B cell (primary cell): ENCODE results near the gene CCDC117. TPM values are rescaled to one million over a fixed set of nuclear protein-coding genes. Genes with fewer than 3 reads are reported as not detected.

Experiments
- ATAC-seq: fragments of 200-7000 bp; cut with Tn5 transposase; one replicate; pipeline ENCODE4 v1.10.0; 2021; ENCODE audit warnings: low read depth, mild to moderate bottlenecking, moderate number of reproducible peaks, moderate library complexity
- CTCF ChIA-PET: fragments of 350-600 bp; sonication (Branson Sonifier 250); formaldehyde crosslinking; loops from one replicate; lab custom pipeline; 2021; ENCODE audit warnings: antibody characterized with exemption, inconsistent platforms; lab: Charles Lee
- POLR2A ChIA-PET: fragments of 350-600 bp; sonication (Branson Sonifier 250); formaldehyde crosslinking; loops from one replicate; lab custom pipeline; 2021; ENCODE audit warnings: antibody characterized with exemption; lab: Charles Lee
- DNase-seq: peaks from one replicate; pipeline ENCODE4 v3.0.0; 2013
- H2AFZ ChIP-seq: 2 replicates; pipeline ENCODE4 v1.6.1; 2012; ENCODE audit warnings: mild to moderate bottlenecking, low read depth, low read length; ENCODE audit not compliant: insufficient read depth, poor library complexity, severe bottlenecking
- H3K27ac ChIP-seq, 2 donors: 1 replicate in 1 of 2; 2 replicates in 1 of 2; pipeline ENCODE4 v1.5.1; 2012 to 2013; ENCODE audit warnings: low read length in 2 of 2, mild to moderate bottlenecking in 2 of 2, moderate library complexity in 1 of 2
- H3K27me3 ChIP-seq, 4 experiments: fragments of 200-600 bp in 1 of 4; sonication (generic) in 1 of 4; replicated peaks in 1 of 4; 1 replicate in 2 of 4; 2 replicates in 2 of 4; pipeline versions ENCODE4 v1.6.1 to v1.7.0; 2013 to 2016; ENCODE audit warnings: low read length in 3 of 4, mild to moderate bottlenecking in 2 of 4, mixed read lengths in 1 of 4, moderate library complexity in 1 of 4; ENCODE audit not compliant: insufficient read depth in 4 of 4, control insufficient read depth in 3 of 4; ENCODE audit errors: control extremely low read depth in 1 of 4
- H3K36me3 ChIP-seq, 2 experiments: replicated peaks in 1 of 2; 1 replicate in 1 of 2; 2 replicates in 1 of 2; pipeline versions ENCODE4 v1.6.1 to v1.7.1; 2013; ENCODE audit warnings: low read length in 1 of 2; ENCODE audit not compliant: insufficient read depth in 2 of 2, control insufficient read depth in 1 of 2; ENCODE audit errors: control extremely low read depth in 1 of 2, extremely low read depth in 1 of 2
- H3K4me1 ChIP-seq, 2 donors: fragments of 200-600 bp in 1 of 2; sonication (generic) in 1 of 2; 1 replicate in 1 of 2; 2 replicates in 1 of 2; pipeline versions ENCODE4 v1.5.1 to v1.6.1; 2013 to 2017; ENCODE audit warnings: low read length in 2 of 2; ENCODE audit not compliant: control insufficient read depth in 2 of 2, insufficient read depth in 2 of 2
- H3K4me2 ChIP-seq: replicated peaks from 2 replicates; pipeline ENCODE3; 2012; ENCODE audit warnings: mild to moderate bottlenecking, low read depth, low read length; ENCODE audit not compliant: poor library complexity, severe bottlenecking
- H3K4me3 ChIP-seq, 5 experiments: fragments of 200-600 bp in 1 of 5; sonication (generic) in 1 of 5; 1 replicate in 3 of 5; 2 replicates in 2 of 5; pipeline versions ENCODE4 v1.5.1 to v1.7.0; 2011 to 2016; ENCODE audit warnings: low read length in 4 of 5, mild to moderate bottlenecking in 4 of 5, low read depth in 2 of 5, control low read depth in 1 of 5, moderate library complexity in 1 of 5; ENCODE audit not compliant: insufficient read depth in 1 of 5; ENCODE audit errors: control extremely low read depth in 1 of 5, extremely low read depth in 1 of 5
- H3K79me2 ChIP-seq: fragments of 200-600 bp; sonication (generic); one replicate; pipeline ENCODE4 v1.6.0; 2016; ENCODE audit warnings: low read length; ENCODE audit not compliant: control insufficient read depth, insufficient read depth
- H3K9ac ChIP-seq: fragments of 200-600 bp; sonication (generic); 2 replicates; pipeline ENCODE4 v1.6.1; 2017; ENCODE audit warnings: mild to moderate bottlenecking, low read length, moderate library complexity
- H3K9me3 ChIP-seq, 3 donors: one replicate each; pipeline versions ENCODE4 v1.6.1 to v1.7.1; 2013; ENCODE audit warnings: low read length in 2 of 3; ENCODE audit not compliant: control insufficient read depth in 2 of 3, insufficient read depth in 1 of 3; ENCODE audit errors: control extremely low read depth in 1 of 3
- H4K20me1 ChIP-seq: 2 replicates; pipeline ENCODE4 v1.6.0; 2012; ENCODE audit warnings: mild to moderate bottlenecking, low read length; ENCODE audit not compliant: insufficient read depth, control insufficient read depth, poor library complexity, severe bottlenecking
- H3K27ac Mint-ChIP-seq: one replicate; pipeline ENCODE4 v1.8.0; 2021; ENCODE audit warnings: mixed read lengths
- H3K27me3 Mint-ChIP-seq: one replicate; pipeline ENCODE4 v1.8.0; 2021; ENCODE audit warnings: mixed read lengths
- H3K4me1 Mint-ChIP-seq: one replicate; pipeline ENCODE4 v1.8.0; 2021; ENCODE audit warnings: mixed read lengths
- H3K4me3 Mint-ChIP-seq: one replicate; pipeline ENCODE4 v1.8.0; 2021; ENCODE audit warnings: mixed read lengths
- H3K9me3 Mint-ChIP-seq: one replicate; pipeline ENCODE4 v1.8.0; 2022; ENCODE audit warnings: mixed read lengths; ENCODE audit not compliant: insufficient read depth
- CTCF ChIP-seq: fragments of 200-600 bp; IDR thresholded peaks from one replicate; pipeline ENCODE4 v1.8.0; 2022; ENCODE audit warnings: antibody characterized with exemption, mild to moderate bottlenecking
- EZH2 ChIP-seq: IDR thresholded peaks from 2 replicates; pipeline ENCODE4 v1.6.1; 2012; ENCODE audit warnings: borderline replicate concordance, low read depth, mild to moderate bottlenecking, moderate library complexity, low read length; ENCODE audit not compliant: insufficient read depth, poor library complexity, severe bottlenecking
- WGBS: methylation state at CpG from one replicate; pipeline ENCODE4 v1.1.5; 2013; ENCODE audit warnings: missing lambda C conversion rate; ENCODE audit not compliant: insufficient coverage; 5-methylcytosine and 5-hydroxymethylcytosine counted together
- intact Hi-C: fragments of 100-400 bp; cut with micrococcal nuclease; formaldehyde crosslinking; loops from one replicate; pipeline ENCODE4 v1.10.0; 2022
- polyA plus RNA-seq: library from polyadenylated mRNA; depleted of rRNA; stranded (reverse); fragments of >200 nt; gene quantifications from 2 replicates; pipeline ENCODE4 v1.2.3, GENCODE V29; 2012
- total RNA-seq, 2 donors: library from RNA; stranded (reverse); fragments of 120-200 nt in 1 of 2; gene quantifications; 1 replicate in 1 of 2; 2 replicates in 1 of 2; pipeline versions ENCODE4 v1.2.3 to v1.2.4, GENCODE V29; 2013 to 2022

CCDC117 gene
- total and polyA plus RNA-seq, 2 donors (not counting 1 experiment from before 2014, with no cell fraction given), result 7.7 to 25.6 TPM

DNA sequence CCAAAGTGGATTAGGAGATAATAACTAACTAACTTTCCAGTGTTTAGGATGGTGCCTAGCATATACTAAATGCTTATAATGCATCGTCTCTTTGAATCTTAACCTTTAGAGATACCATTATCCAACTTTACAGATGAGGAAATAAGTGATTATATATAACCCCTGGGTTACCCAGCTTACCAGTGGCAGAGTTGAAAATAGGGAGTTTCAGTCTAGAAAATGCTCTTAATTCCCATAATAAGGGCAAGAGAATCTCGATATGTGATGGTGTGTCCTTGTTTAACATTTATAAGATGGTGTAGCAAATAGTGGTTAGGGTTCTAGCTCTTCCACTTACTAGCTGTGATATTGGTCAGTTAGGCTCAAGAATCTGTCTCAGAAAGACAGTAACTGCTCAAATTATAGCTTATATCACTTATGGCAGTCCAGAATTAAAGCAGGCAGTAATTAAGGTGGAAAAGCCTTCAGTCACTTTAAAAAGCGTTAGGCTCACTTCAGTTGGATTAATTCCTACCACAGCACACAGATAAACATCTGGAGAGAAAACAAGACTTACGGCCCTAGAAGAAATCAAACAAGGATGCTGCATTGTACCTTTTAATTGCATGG, 21.6 kb downstream of the CCDC117 start:
- Histone ChIP-seq H3K79me2 (peaks cover 11% of the 10 kb centered on the region), H3K27ac (no peak overlapping the region), H3K9me3 (no peaks in the 10 kb centered on the region), H3K27me3 (no peaks in the 10 kb centered on the region), H2AFZ (no peak overlapping the region), H3K36me3 (peaks cover 10 to 33% of the 10 kb centered on the region in 2 experiments), H4K20me1 (no peaks in the 10 kb centered on the region), H3K4me2 (no peak overlapping the region), H3K4me3 (no peak overlapping the region), H3K9ac (no peak overlapping the region), H3K4me1 (peaks cover 31 to 44% of the 10 kb centered on the region in 2 donors)
- H3K4me3 Mint-ChIP-seq, result no peak overlapping the region
- no peak overlapping the region for H3K27ac Mint-ChIP-seq
- POLR2A ChIA-PET, result interaction anchor here (0.6 kb wide), 1 partner anchor 585 kb away, joined by 18 read pairs; no protein-coding TSS in a partner anchor
- intact Hi-C loops, result no loop called here
- no CpG with 5 or more reads among the region's 4 CpGs for WGBS
- H3K9me3 Mint-ChIP-seq, result no peaks in the 10 kb centered on the region
- CTCF ChIA-PET, result interaction anchor here (0.6 to 1.9 kb wide), 2 partner anchors 34 to 173 kb away, joined by 3 to 5 read pairs; no protein-coding TSS in a partner anchor
- peaks cover 65% of the 10 kb centered on the region for H3K4me1 Mint-ChIP-seq
- ATAC-seq (no peak), DNase-seq (no peak)
- no peaks in the 10 kb centered on the region for H3K27me3 Mint-ChIP-seq
- TF ChIP-seq EZH2, result no peak
- TF ChIP-seq CTCF, result no peak

- Histone ChIP-seq H3K4me1 (peaks cover 35 to 50% of the 10 kb centered on the region in 2 donors), H2AFZ (no peak overlapping the region), H3K27me3 (no peaks in the 10 kb centered on the region), H3K27ac (no peak overlapping the region), H3K9me3 (no peaks in the 10 kb centered on the region), H3K36me3 (peaks cover 10 to 33% of the 10 kb centered on the region in 2 experiments), H3K4me2 (no peak overlapping the region), H4K20me1 (no peaks in the 10 kb centered on the region), H3K9ac (no peak overlapping the region), H3K79me2 (peaks cover 22% of the 10 kb centered on the region), H3K4me3 (no peak overlapping the region)
- WGBS, result 100% methylated on average over 2 of the region's 6 CpGs
- TF ChIP-seq EZH2, result no peak
- no peak for TF ChIP-seq CTCF
- Mint-ChIP-seq H3K27ac (no peak overlapping the region), H3K4me1 (peaks cover 61% of the 10 kb centered on the region), H3K27me3 (no peaks in the 10 kb centered on the region), H3K9me3 (no peaks in the 10 kb centered on the region), H3K4me3 (no peak overlapping the region)
- ChIA-PET CTCF (interaction anchor here (1.2 to 1.8 kb wide), 2 partner anchors 21 to 34 kb away, joined by 3 to 6 read pairs; no protein-coding TSS in a partner anchor), POLR2A (no interaction called here)
- ATAC-seq (no peak), DNase-seq (no peak)
- intact Hi-C loops, result no loop called here
Measured at GRCh38 chr22:28795071-28795693, 22.7 kb downstream of the CCDC117 start.
